Esophagus mucosa (tissue), 1 donor: ENCODE measurements around the gene SLC35G1. TPM values are rescaled to one million over a fixed set of nuclear protein-coding genes. Genes with fewer than 3 reads are reported as not detected.

Experiments
- ATAC-seq: fragments of 200-7000 bp; cut with Tn5 transposase; one replicate; pipeline ENCODE4 v1.9.1; 2020
- total RNA-seq: library from RNA; stranded (reverse); gene quantifications from one replicate; pipeline ENCODE4 v1.2.4, GENCODE V29; 2023
- donor health status: DM: yes; HTN: yes; CAD: no.

SLC35G1 gene
- total RNA-seq, 1 donor from 2014 or later, result 1.8 TPM

GRCh38 chr10:93879273-93879672 is 14.5 kb upstream of the SLC35G1 start:
- ATAC-seq, result no peak

- ATAC-seq, result no peak
Measured at GRCh38 chr10:93894516-93895378, 969 bp downstream of the SLC35G1 start.

GRCh38 chr10:93897070-93897780 is 3.4 kb downstream of the SLC35G1 start:
- ATAC-seq, result peak; percentile 45

- no peak for ATAC-seq
Measured at GRCh38 chr10:93899109-93899508, 5.3 kb downstream of the SLC35G1 start.

GRCh38 chr10:93903051-93903450 is 9.3 kb downstream of the SLC35G1 start:
- no peak for ATAC-seq

- no peak for ATAC-seq
Measured at GRCh38 chr10:93904901-93905300, 11.1 kb downstream of the SLC35G1 start.

- ATAC-seq, result no peak
Measured at GRCh38 chr10:93907059-93907458, 13.3 kb downstream of the SLC35G1 start.

GRCh38 chr10:93911866-93912265 is 18.1 kb downstream of the SLC35G1 start:
- ATAC-seq, result no peak

- no peak for ATAC-seq
Measured at GRCh38 chr10:93912444-93912843, 18.7 kb downstream of the SLC35G1 start.

GRCh38 chr10:93913706-93914105 is 19.9 kb downstream of the SLC35G1 start:
- ATAC-seq, result no peak

- no peak for ATAC-seq
Measured at GRCh38 chr10:93915598-93915997, 21.8 kb downstream of the SLC35G1 start.

- ATAC-seq, result no peak
Measured at GRCh38 chr10:93916257-93917063, 22.7 kb downstream of the SLC35G1 start.

- ATAC-seq, result no peak
Measured at GRCh38 chr10:93917064-93917391, 23.2 kb downstream of the SLC35G1 start.

- ATAC-seq, result no peak
Measured at GRCh38 chr10:93917821-93918220, 24.0 kb downstream of the SLC35G1 start.

- no peak for ATAC-seq
Measured at GRCh38 chr10:93921338-93921737, 27.6 kb downstream of the SLC35G1 start.

GRCh38 chr10:93926613-93927012 is 32.8 kb downstream of the SLC35G1 start:
- ATAC-seq, result no peak

- no peak for ATAC-seq
Measured at GRCh38 chr10:93938140-93938539, 44.4 kb downstream of the SLC35G1 start.

GRCh38 chr10:93940881-93941280 is 47.1 kb downstream of the SLC35G1 start:
- ATAC-seq, result no peak

GRCh38 chr10:93941606-93942005 is 47.8 kb downstream of the SLC35G1 start:
- no peak for ATAC-seq

- ATAC-seq, result no peak
Measured at GRCh38 chr10:93945819-93946218, 52.0 kb downstream of the SLC35G1 start.

GRCh38 chr10:93947055-93947454 is 53.3 kb downstream of the SLC35G1 start:
- ATAC-seq, result no peak

GRCh38 chr10:93947524-93947923 is 53.7 kb downstream of the SLC35G1 start:
- no peak for ATAC-seq

- no peak for ATAC-seq
Measured at GRCh38 chr10:93951905-93952304, 58.1 kb downstream of the SLC35G1 start.
